Testis (tissue), 2 donors: ENCODE measurements around the gene NID1.

Source experiments
- POLR2A ChIP-seq: fragments of 450-650 bp; IDR thresholded peaks from one replicate; pipeline ENCODE4 v1.6.1; 2017; ENCODE audit warnings: antibody characterized with exemption, mild to moderate bottlenecking, moderate library complexity
- TF ChIP-seq, protein P1 (sequence below), 3 experiments: fragments of 450-650 bp in 2 of 3; fragments of 200-600 bp in 1 of 3; sonication (generic) in 1 of 3; IDR thresholded peaks; one replicate each; pipeline ENCODE4 v1.5.1; 2016 to 2019; ENCODE audit warnings: antibody characterized with exemption in 3 of 3, mild to moderate bottlenecking in 2 of 3, moderate library complexity in 1 of 3

DNA sequence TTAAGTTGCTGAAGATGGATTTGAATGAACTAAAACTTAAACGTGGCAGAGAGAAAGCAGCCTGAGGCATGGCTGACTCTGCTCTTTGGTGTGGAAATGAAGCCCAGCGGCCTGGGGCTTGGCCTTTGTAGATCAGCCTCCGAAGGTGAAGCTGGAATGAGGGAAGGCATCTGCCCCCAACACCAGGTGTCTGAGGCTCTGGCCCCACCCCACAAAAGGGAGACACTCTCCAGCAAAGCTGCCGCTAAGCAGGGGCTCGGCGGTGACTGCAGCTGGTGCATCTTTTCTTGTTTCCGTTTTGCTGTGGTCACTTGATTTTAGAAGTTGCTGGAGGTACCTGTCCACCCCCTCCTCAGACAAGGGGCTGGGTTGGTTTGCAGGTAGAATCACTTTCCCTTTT is 38.2 kb upstream of the NID1 start:
- TF ChIP-seq, protein P1, sequence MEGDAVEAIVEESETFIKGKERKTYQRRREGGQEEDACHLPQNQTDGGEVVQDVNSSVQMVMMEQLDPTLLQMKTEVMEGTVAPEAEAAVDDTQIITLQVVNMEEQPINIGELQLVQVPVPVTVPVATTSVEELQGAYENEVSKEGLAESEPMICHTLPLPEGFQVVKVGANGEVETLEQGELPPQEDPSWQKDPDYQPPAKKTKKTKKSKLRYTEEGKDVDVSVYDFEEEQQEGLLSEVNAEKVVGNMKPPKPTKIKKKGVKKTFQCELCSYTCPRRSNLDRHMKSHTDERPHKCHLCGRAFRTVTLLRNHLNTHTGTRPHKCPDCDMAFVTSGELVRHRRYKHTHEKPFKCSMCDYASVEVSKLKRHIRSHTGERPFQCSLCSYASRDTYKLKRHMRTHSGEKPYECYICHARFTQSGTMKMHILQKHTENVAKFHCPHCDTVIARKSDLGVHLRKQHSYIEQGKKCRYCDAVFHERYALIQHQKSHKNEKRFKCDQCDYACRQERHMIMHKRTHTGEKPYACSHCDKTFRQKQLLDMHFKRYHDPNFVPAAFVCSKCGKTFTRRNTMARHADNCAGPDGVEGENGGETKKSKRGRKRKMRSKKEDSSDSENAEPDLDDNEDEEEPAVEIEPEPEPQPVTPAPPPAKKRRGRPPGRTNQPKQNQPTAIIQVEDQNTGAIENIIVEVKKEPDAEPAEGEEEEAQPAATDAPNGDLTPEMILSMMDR (IDR thresholded peaks at IDR 0.05), result no peak
- no peak for TF ChIP-seq POLR2A
